MM.1S (cell line): ENCODE measurements around the gene TLR9.

Experiments
- CTCF ChIP-seq: fragments of 300-600 bp; sonication (generic); IDR thresholded peaks from 2 replicates; pipeline ENCODE4 v1.5.1; 2016; ENCODE audit warnings: antibody characterized with exemption, low read length, mixed read lengths
- EZH2 ChIP-seq: fragments of 300-600 bp; sonication (generic); optimal IDR thresholded peaks from 2 replicates; pipeline ENCODE3; 2017; ENCODE audit warnings: low read depth, mild to moderate bottlenecking, antibody characterized with exemption, low read length, mixed read lengths
- EZH2phosphoT487 ChIP-seq: fragments of 300-600 bp; sonication (generic); IDR thresholded peaks from 2 replicates; pipeline ENCODE4 v1.6.1; 2018; ENCODE audit warnings: antibody characterized with exemption, low read length

GRCh38 chr3:52227766-52228165 is 2.3 kb upstream of the TLR9 start:
- no peak for TF ChIP-seq CTCF
- no peak for TF ChIP-seq EZH2phosphoT487
- no peak for TF ChIP-seq EZH2
